Heart left ventricle (tissue), 13 donors: ENCODE data around the gene LSP1.

ENCODE experiments used
- POLR2A ChIP-seq, 2 donors: fragments of 450-650 bp; IDR thresholded peaks; one replicate each; pipeline ENCODE4 v1.6.1; 2017; ENCODE audit warnings: antibody characterized with exemption in 2 of 2, mild to moderate bottlenecking in 2 of 2, moderate library complexity in 2 of 2
- TF ChIP-seq, protein P1 (sequence below), 12 donors: fragments of 200-600 bp; sonication (generic) in 4 of 12; IDR thresholded peaks; one replicate each; pipeline versions ENCODE4 v1.5.0 to v1.8.0; 2018 to 2022; ENCODE audit warnings: antibody characterized with exemption in 12 of 12, mild to moderate bottlenecking in 5 of 12
- donor health status: ischemic (EF 13 %, LVEDD 7.1; RV severe dilation, severe dysfunction).
- donor health status: DM: no; HTN: yes; CAD: no.
- donor health status: DM: no; HTN: no; CAD: no.
- donor health status: ischemic (EF 25% LVEDD 6.9; RV normal size, moderate dysfunction).
- donor health status: ischemic (EF 25% LVEDD 5.7; RV mildly dilated, moderate dysfunction).
- donor health status: ischemic (EF 35%, LVEDD 5.7; RV mildly dilated, moderate dysfunction).
- donor health status: nonischemic (EF 11% LVEDD 7.7; RV severe dilation, severe dysfunction).
- donor health status: DM: yes; HTN: yes; CAD: no.
- donor health status: PGD.
- donor health status: ischemic (EF 29% LVEDD 5.4; RV normal size, mild dysfunction).
- donor health status: nonischemic (EF 23%, LVEDD 6.1; RV moderate dilation, normal function).

DNA sequence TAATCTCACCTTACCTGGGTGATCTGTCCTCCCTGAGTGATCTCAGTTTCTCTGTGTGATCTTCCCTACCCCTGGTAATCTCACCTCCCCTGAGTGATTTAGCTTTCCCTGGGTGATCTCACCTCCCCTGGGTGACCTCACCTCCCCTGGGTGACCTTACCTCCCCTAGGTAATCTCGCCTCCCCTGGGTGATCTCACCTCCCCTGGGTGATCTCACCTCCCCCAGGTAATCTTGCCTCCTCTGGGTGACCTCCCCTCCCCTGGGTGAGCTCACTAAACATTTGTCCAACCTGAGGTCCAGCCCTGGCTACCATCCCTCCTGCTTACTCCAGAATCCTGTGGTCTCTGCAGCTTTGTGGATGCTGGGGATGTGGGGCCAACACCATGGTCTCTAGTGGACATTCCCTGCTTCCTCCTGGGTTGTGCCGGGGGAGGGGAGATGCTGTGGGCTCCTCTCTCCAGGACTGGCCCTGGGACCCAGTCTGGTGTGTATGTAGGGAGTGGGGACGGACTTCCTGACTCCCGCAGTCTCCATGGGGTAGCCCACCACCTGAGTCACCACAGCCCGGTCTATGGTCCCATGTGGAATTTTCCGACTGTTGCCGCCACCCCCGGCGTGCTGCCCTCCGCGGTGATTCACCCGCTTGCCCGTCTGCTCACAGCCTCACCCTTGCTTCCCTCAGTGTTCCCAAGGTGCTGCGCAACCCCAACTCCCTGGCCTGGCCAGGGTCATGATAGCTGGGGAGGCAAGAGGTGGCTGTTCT is 9.9 kb downstream of the LSP1 start:
- TF ChIP-seq, protein P1, sequence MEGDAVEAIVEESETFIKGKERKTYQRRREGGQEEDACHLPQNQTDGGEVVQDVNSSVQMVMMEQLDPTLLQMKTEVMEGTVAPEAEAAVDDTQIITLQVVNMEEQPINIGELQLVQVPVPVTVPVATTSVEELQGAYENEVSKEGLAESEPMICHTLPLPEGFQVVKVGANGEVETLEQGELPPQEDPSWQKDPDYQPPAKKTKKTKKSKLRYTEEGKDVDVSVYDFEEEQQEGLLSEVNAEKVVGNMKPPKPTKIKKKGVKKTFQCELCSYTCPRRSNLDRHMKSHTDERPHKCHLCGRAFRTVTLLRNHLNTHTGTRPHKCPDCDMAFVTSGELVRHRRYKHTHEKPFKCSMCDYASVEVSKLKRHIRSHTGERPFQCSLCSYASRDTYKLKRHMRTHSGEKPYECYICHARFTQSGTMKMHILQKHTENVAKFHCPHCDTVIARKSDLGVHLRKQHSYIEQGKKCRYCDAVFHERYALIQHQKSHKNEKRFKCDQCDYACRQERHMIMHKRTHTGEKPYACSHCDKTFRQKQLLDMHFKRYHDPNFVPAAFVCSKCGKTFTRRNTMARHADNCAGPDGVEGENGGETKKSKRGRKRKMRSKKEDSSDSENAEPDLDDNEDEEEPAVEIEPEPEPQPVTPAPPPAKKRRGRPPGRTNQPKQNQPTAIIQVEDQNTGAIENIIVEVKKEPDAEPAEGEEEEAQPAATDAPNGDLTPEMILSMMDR (IDR thresholded peaks at IDR 0.05) = no peak
- TF ChIP-seq POLR2A (IDR thresholded peaks at IDR 0.05) = no peak
